Thyroid gland (tissue), 4 donors: ENCODE results near the gene BARHL1.

Source experiments
- POLR2A ChIP-seq, 2 donors: fragments of 450-650 bp; IDR thresholded peaks; one replicate each; pipeline ENCODE4 v1.6.1; 2017; ENCODE audit warnings: antibody characterized with exemption in 2 of 2, mild to moderate bottlenecking in 2 of 2, moderate library complexity in 1 of 2
- TF ChIP-seq, protein P1 (sequence below), 6 experiments: fragments of 200-600 bp in 3 of 6; fragments of 450-650 bp in 3 of 6; sonication (generic) in 3 of 6; IDR thresholded peaks; one replicate each; pipeline ENCODE4 v1.5.1; 2016 to 2019; ENCODE audit warnings: antibody characterized with exemption in 6 of 6, mild to moderate bottlenecking in 2 of 6, inconsistent platforms in 1 of 6, moderate library complexity in 1 of 6

DNA sequence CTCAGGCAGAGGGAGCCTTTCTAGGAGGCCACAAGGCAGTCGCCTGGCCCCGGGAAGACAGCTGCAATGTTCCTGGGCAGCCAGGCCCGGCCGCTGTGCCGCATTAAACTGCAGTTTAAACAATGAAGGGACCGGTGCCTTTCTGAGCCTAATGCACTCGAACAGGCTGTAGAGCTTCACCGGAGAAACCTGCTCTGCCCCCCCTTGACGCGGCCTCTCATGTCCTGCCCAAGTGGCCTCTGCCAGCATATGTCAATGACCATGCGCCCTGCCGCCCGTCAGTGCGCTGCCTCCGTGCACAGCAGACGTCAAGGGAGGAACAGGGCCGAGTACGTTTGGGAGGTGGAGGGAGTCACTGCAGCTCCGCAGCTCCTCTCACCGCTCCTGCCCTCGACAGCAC lies 38.4 kb upstream of the BARHL1 start:
- peak in 1 of 2 donors; percentile 20 for TF ChIP-seq POLR2A (IDR thresholded peaks at IDR 0.05)
- TF ChIP-seq, protein P1, sequence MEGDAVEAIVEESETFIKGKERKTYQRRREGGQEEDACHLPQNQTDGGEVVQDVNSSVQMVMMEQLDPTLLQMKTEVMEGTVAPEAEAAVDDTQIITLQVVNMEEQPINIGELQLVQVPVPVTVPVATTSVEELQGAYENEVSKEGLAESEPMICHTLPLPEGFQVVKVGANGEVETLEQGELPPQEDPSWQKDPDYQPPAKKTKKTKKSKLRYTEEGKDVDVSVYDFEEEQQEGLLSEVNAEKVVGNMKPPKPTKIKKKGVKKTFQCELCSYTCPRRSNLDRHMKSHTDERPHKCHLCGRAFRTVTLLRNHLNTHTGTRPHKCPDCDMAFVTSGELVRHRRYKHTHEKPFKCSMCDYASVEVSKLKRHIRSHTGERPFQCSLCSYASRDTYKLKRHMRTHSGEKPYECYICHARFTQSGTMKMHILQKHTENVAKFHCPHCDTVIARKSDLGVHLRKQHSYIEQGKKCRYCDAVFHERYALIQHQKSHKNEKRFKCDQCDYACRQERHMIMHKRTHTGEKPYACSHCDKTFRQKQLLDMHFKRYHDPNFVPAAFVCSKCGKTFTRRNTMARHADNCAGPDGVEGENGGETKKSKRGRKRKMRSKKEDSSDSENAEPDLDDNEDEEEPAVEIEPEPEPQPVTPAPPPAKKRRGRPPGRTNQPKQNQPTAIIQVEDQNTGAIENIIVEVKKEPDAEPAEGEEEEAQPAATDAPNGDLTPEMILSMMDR (IDR thresholded peaks at IDR 0.05) = no peak
